Activated CD4-positive, alpha-beta memory T cell treated with anti-CD3 and anti-CD28 coated beads, Interleukin-2, amount 10 ng/mL, durations not matched to agents 7 days and 5 days (primary cell): ENCODE data around the gene CRISPLD2. TPM values are rescaled to one million over a fixed set of nuclear protein-coding genes. Genes with fewer than 3 reads are reported as not detected.

Experiments used
- CTCF ChIA-PET: fragments of 350-600 bp; sonication (Branson Sonifier 250); formaldehyde crosslinking; loops from one replicate; lab custom pipeline; 2021; ENCODE audit warnings: antibody characterized with exemption, inconsistent platforms; lab: Charles Lee
- POLR2A ChIA-PET: fragments of 350-600 bp; sonication (Branson Sonifier 250); formaldehyde crosslinking; loops from one replicate; lab custom pipeline; 2021; ENCODE audit warnings: antibody characterized with exemption; lab: Charles Lee
- DNase-seq: peaks from one replicate; pipeline ENCODE4 v3.0.0-alpha.2; 2020
- H3K27ac Mint-ChIP-seq: one replicate; pipeline ENCODE4 v1.8.0; 2021; ENCODE audit warnings: mild to moderate bottlenecking, mixed read lengths
- H3K27me3 Mint-ChIP-seq: one replicate; pipeline ENCODE4 v1.8.0; 2021; ENCODE audit warnings: mixed read lengths
- H3K36me3 Mint-ChIP-seq: one replicate; pipeline ENCODE4 v1.8.0; 2021; ENCODE audit warnings: low read depth, mixed read lengths
- H3K4me1 Mint-ChIP-seq: one replicate; pipeline ENCODE4 v1.8.0; 2021; ENCODE audit warnings: mixed read lengths
- H3K4me3 Mint-ChIP-seq: one replicate; pipeline ENCODE4 v1.8.0; 2021; ENCODE audit warnings: mild to moderate bottlenecking, mixed read lengths
- H3K9me3 Mint-ChIP-seq: one replicate; pipeline ENCODE4 v1.8.0; 2021; ENCODE audit warnings: mixed read lengths
- total RNA-seq, 2 experiments: library from RNA; stranded (reverse); gene quantifications; one replicate each; pipeline ENCODE4 v1.2.3, GENCODE V29; 2021

The CRISPLD2 gene
- total RNA-seq, 2 experiments from 2014 or later, result 0.18 to 0.23 TPM

DNA sequence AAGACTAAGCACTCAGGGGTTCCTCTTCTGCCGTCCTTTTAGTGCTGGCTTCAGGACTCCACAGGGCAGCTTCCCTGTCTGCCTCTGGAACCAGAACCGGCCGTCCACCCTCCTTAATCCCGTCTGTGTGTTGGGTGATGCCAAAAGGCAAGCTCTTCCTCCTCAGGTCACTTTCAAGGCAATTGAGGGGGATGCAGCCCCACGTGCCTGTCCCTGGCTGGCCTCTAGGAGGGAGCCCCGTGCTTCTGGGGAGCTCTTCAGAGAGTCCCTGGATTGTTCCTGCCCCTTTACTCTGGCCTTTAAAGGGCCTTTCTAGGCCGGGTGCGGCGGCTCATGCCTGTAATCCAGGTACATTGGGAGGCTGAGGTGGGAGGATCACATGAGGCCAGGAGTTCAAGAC is 77.1 kb downstream of the CRISPLD2 start:
- peaks cover 6% of the 10 kb centered on the region for H3K27me3 Mint-ChIP-seq
- CTCF ChIA-PET, result no interaction called here
- H3K9me3 Mint-ChIP-seq, result peaks cover 3% of the 10 kb centered on the region
- POLR2A ChIA-PET, result no interaction called here
- H3K4me1 Mint-ChIP-seq, result peaks cover 9% of the 10 kb centered on the region
- H3K4me3 Mint-ChIP-seq, result no peak overlapping the region
- no peaks in the 10 kb centered on the region for H3K36me3 Mint-ChIP-seq
- DNase-seq, result no peak
- H3K27ac Mint-ChIP-seq, result no peak overlapping the region

DNA sequence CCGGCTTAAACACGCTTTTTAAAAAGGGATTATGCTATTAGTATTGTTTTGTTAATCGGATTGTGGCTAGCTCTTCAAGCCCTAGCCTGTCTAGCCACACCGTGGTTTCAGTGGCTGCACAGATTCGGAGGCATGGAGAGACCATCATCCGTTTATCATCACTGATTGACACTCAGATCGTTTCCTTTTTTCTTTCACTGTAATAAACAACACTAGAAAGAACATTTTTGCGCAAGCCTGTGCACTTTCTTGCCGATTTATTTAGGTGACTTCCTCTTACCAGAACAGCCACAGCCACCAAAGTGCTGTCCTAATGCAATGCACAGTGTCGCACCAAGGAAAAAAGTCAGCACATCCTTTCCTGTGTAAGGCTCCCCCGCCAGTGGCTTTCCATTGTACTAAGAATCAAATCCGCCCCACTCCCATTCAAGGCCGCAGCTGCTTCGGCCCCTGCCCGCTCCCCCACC is 78.2 kb downstream of the CRISPLD2 start:
- ChIA-PET CTCF (no interaction called here), POLR2A (no interaction called here)
- H3K4me1 Mint-ChIP-seq, result peaks cover 9% of the 10 kb centered on the region
- no peak for DNase-seq
- H3K27ac Mint-ChIP-seq, result no peak overlapping the region
- no peaks in the 10 kb centered on the region for H3K36me3 Mint-ChIP-seq
- H3K27me3 Mint-ChIP-seq, result peaks cover 6% of the 10 kb centered on the region
- H3K4me3 Mint-ChIP-seq, result no peak overlapping the region
- H3K9me3 Mint-ChIP-seq, result peaks cover 3% of the 10 kb centered on the region

DNA sequence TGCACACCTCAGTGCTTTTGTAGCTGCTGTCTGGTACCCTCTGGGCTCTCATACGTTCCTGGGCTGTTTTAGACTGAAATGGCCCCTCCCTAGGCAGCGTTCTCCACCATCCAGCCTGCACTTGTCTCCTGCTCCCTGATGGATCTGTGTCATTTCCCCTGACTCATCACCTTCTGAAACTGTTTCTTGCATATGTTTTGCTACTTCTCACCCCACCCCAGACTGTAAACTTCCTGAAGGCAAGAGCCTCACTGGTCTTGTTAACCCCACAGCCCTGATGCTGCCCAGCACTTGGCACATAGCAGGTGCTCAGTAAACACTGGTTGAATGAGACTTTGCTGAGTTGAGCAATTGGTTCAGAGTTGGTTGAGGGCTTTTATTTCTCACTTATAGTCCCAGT is 78.7 kb downstream of the CRISPLD2 start:
- Mint-ChIP-seq H3K4me1 (peaks cover 9% of the 10 kb centered on the region), H3K9me3 (peaks cover 3% of the 10 kb centered on the region), H3K36me3 (no peaks in the 10 kb centered on the region), H3K27me3 (peaks cover 6% of the 10 kb centered on the region), H3K27ac (no peak overlapping the region), H3K4me3 (no peak overlapping the region)
- POLR2A ChIA-PET, result no interaction called here
- CTCF ChIA-PET, result interaction anchor here (0.9 kb wide), 1 partner anchor 160 kb away, joined by 3 read pairs; no protein-coding TSS in a partner anchor
- DNase-seq, result no peak

DNA sequence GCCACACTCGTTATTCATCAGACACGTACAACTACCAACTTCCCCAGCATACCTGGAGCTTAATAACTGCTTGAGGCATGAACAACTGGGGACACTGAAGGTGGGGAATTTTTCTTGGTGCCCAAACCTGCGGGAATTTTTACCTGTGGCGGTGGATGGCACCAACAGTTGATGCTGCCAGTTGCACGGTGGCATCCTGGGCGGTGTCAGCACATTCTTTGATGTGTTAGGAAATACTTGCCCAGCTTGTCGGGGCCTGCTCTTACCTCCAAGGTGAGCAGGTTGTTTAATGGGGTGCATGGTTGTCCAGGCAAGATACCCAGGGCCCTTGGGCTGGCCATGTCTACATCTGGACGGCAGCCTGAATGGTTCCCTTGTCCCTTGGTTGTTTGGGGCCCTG is 79.6 kb downstream of the CRISPLD2 start:
- ChIA-PET POLR2A (no interaction called here), CTCF (interaction anchor here (0.9 kb wide), 1 partner anchor 161 kb away, joined by 3 read pairs; no protein-coding TSS in a partner anchor)
- Mint-ChIP-seq H3K4me1 (peaks cover 9% of the 10 kb centered on the region), H3K9me3 (peaks cover 3% of the 10 kb centered on the region), H3K36me3 (no peaks in the 10 kb centered on the region), H3K27ac (no peak overlapping the region), H3K4me3 (no peak overlapping the region), H3K27me3 (peaks cover 6% of the 10 kb centered on the region)
- no peak for DNase-seq

DNA sequence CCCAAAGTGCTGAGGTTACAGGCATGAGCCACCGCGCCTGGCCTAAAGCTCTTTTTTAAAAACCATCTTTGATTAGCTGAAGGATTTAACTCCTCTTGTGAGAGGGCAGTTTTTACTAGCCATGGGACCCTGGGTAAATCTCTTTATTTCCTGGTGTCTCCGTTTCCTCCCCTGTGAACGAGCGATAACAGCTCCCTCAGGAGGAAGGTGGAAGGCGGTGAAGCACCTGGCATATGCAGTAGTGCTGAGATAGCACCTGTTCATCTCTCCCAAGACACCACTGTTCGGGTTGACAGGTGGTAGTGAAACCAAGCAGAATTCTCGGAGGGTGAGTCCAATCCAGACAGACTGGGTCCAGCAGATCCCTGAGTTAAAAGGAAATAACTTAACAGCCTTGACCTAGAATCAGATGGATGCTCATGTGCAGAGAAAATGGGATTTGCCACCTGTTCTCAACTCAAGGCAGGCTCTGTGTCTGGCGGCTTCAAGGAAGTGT is 86.2 kb downstream of the CRISPLD2 start:
- H3K4me1 Mint-ChIP-seq, result no peaks in the 10 kb centered on the region

DNA sequence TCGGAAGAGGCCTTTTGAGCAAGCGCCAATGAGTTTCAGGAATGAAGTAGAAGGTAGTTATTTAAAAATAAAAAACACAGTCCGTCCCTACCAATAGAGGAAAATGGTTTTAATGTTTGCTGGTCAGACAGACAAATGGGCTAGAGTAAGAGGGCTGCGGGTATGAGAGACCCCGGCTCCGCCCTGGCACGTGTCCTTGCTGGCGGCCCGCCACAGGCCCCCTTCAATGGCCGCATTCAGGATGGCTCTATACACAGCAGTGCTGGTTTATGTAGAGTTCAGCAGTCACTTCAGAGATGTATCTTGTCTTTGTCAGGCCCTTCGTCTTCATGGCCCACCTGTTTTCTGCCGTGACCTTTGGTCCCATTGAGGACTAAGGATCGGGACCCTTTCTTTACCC is 87.3 kb downstream of the CRISPLD2 start:
- POLR2A ChIA-PET, result no interaction called here
- Mint-ChIP-seq H3K36me3 (no peaks in the 10 kb centered on the region), H3K4me3 (no peak overlapping the region), H3K27ac (no peak overlapping the region), H3K9me3 (no peaks in the 10 kb centered on the region), H3K4me1 (no peaks in the 10 kb centered on the region), H3K27me3 (peaks cover 5% of the 10 kb centered on the region)
- no peak for DNase-seq
- CTCF ChIA-PET, result no interaction called here

More for the DNA sequence above, 86.2 kb downstream of the CRISPLD2 start:
- Mint-ChIP-seq H3K36me3 (no peaks in the 10 kb centered on the region), H3K4me3 (no peak overlapping the region), H3K27me3 (no peaks in the 10 kb centered on the region), H3K27ac (no peak overlapping the region), H3K9me3 (no peaks in the 10 kb centered on the region)
- ChIA-PET POLR2A (no interaction called here), CTCF (no interaction called here)
- DNase-seq, result no peak

DNA sequence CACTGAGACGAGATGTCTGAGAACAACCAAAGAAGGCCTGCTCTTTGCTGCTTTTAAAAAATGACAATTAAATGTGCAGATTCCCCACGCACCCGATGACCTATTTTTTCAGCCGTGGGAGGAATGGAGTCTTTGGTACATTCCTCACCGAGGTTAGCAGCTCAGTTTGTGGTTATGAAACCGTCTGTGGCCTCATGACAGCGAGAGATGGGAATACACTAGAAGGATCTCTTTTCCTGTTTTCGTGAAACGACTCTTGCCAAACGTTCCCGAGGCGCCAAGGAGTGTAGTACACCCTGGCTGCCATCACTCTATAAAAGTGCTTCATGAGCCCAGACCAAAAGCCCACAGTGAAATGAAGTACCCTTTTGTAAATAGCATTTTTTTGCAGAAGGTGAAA is 87.8 kb downstream of the CRISPLD2 start:
- peaks cover 5% of the 10 kb centered on the region for H3K27me3 Mint-ChIP-seq
- no peaks in the 10 kb centered on the region for H3K36me3 Mint-ChIP-seq
- no peak for DNase-seq
- no peaks in the 10 kb centered on the region for H3K9me3 Mint-ChIP-seq
- CTCF ChIA-PET, result no interaction called here
- POLR2A ChIA-PET, result no interaction called here
- H3K4me3 Mint-ChIP-seq, result no peak overlapping the region
- H3K4me1 Mint-ChIP-seq, result no peaks in the 10 kb centered on the region
- no peak overlapping the region for H3K27ac Mint-ChIP-seq

DNA sequence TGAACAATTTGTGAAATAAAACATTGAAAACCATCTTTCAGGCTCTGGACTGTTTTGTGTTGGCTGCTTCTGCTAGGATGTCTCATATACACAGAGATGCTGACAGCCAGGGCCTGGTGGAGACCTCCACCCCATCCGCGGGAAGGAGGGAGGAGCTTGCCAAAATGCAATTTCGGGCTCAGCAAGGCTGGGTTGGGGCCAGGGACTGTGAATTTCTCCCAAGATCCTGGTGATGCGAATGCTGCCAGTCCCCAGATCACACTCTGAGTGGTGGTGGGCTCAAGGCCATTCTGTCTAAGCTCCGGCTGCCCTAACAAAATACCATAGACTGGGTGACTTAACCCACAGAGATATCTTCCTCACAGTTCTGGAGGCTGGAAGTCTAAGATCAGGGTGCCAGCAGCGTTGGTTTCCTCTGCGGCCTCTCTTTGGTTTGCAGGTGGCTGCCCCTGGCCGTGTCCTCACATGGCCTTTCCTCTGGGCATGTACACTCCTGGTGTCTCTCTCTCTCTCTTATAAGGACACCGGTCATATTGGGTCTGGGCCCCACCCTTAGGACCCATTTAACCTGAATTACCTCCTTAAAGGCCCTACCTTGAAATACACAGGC is 89.8 kb downstream of the CRISPLD2 start:
- no peak for DNase-seq
- Mint-ChIP-seq H3K4me1 (no peaks in the 10 kb centered on the region), H3K36me3 (no peaks in the 10 kb centered on the region), H3K4me3 (no peak overlapping the region), H3K9me3 (no peaks in the 10 kb centered on the region), H3K27ac (no peak overlapping the region), H3K27me3 (peaks cover 11% of the 10 kb centered on the region)
- POLR2A ChIA-PET, result no interaction called here
- CTCF ChIA-PET, result no interaction called here

DNA sequence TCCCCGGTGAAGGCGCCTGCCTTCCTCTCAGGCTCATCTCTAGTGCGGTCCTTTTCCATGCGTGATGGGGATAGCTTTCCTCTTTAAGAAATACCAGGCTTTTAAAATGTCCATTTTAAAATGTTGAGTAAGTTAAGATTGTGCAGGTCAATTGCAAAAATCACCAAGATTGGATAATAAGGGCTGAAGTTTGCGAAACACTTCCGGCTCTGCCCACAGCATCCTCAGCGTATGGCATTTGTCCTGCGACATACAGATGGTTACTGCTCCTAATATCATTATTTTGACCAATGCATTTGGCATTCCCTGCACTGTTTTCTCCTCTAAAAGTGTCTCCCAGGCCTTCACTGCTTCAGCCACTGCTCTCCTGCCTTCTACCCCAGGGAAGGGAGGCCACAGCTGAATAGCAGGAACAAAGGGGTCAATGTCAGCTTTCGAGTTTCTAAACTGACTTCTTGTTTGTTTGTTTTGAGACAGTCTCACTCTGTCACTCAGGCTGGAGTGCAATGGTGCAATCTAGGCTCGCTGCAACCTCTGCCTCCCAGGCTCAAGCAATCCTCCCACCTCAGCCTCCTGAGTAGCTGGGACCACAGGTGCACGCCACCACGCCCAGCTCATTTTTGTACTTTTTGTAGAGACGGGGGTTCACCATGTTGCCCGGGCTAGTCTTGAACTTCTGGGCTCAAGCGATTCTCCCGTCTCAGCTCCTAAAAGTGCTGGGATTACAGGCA is 91.9 kb downstream of the CRISPLD2 start:
- H3K27me3 Mint-ChIP-seq, result peaks cover 23% of the 10 kb centered on the region
- no peak for DNase-seq
- H3K27ac Mint-ChIP-seq, result no peak overlapping the region
- POLR2A ChIA-PET, result no interaction called here
- CTCF ChIA-PET, result no interaction called here
- no peaks in the 10 kb centered on the region for H3K36me3 Mint-ChIP-seq
- H3K4me1 Mint-ChIP-seq, result no peaks in the 10 kb centered on the region
- H3K9me3 Mint-ChIP-seq, result no peaks in the 10 kb centered on the region
- H3K4me3 Mint-ChIP-seq, result no peak overlapping the region

DNA sequence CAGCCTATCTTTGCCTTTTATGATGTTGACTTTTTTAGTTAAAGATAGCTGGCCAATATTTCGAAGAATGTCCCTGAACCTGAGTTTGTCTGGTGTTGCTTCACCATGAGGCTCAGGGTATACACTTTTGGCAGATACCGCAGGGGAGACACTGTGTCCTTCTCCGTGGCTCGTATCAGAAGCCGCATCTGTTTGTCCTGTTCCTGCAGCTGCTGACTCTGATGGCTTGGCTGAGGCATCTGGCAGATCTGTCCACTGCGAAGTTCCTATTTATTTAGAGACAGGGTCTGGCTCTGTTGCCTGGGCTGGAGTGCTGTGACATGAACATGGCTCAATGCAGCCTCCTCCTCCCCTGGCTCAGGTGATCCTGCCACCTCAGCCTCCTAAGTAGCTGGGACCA is 93.5 kb downstream of the CRISPLD2 start:
- no peaks in the 10 kb centered on the region for H3K36me3 Mint-ChIP-seq
- POLR2A ChIA-PET, result no interaction called here
- no peak for DNase-seq
- CTCF ChIA-PET, result interaction anchor here (1.1 kb wide), 1 partner anchor 39 kb away, joined by 5 read pairs; no protein-coding TSS in a partner anchor
- H3K9me3 Mint-ChIP-seq, result no peaks in the 10 kb centered on the region
- no peak overlapping the region for H3K27ac Mint-ChIP-seq
- H3K27me3 Mint-ChIP-seq, result peaks cover 35% of the 10 kb centered on the region
- no peak overlapping the region for H3K4me3 Mint-ChIP-seq
- no peaks in the 10 kb centered on the region for H3K4me1 Mint-ChIP-seq

DNA sequence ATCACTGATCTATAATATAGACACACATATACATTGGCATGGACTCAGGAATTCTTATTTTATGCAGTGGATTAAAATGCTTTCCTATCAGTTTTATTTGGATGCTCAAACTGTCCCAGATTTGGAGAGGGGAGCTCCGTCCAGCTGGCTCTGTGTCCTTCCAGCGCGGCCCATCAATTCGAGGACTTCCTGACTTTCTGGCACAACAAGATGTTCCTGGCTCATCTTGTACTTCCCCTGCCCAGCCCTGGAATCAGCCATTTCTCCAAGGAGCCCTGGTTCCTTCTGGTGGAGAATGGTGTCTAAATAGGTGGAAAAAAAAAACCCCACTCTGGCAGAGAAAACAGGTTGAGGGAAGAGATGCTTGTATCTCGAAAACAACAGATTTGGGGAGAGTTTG is 94.5 kb downstream of the CRISPLD2 start:
- Mint-ChIP-seq H3K36me3 (no peaks in the 10 kb centered on the region), H3K9me3 (no peaks in the 10 kb centered on the region), H3K27ac (no peak overlapping the region), H3K4me3 (no peak overlapping the region), H3K4me1 (no peaks in the 10 kb centered on the region), H3K27me3 (peaks cover 41% of the 10 kb centered on the region)
- DNase-seq, result no peak
- ChIA-PET CTCF (no interaction called here), POLR2A (no interaction called here)

DNA sequence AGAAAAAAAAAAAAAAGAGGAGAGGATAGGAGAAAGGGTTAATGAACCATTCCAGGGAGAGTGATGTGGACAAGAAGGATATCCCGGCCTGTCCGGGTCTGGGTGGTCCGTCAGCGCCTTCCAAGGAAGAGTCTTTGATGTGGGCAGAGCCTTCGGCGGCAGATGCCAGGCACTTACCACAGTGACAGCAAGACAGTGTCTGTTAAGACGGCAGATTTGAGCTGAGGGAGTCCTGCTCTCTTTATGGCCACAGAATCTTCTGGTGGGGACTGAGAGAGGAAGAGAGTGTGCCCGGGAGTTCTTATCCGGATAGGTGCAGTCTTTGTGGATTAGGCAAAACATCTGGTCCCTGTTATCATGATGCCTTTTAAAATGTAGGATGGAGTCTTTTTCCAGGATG is 96.4 kb downstream of the CRISPLD2 start:
- Mint-ChIP-seq H3K27ac (no peak overlapping the region), H3K27me3 (peaks cover 44% of the 10 kb centered on the region), H3K4me1 (no peaks in the 10 kb centered on the region), H3K36me3 (no peaks in the 10 kb centered on the region), H3K9me3 (no peaks in the 10 kb centered on the region), H3K4me3 (no peak overlapping the region)
- POLR2A ChIA-PET, result interaction anchor here (1.7 kb wide), 1 partner anchor 162 kb away, joined by 4 read pairs; no protein-coding TSS in a partner anchor
- CTCF ChIA-PET, result no interaction called here
- no peak for DNase-seq

DNA sequence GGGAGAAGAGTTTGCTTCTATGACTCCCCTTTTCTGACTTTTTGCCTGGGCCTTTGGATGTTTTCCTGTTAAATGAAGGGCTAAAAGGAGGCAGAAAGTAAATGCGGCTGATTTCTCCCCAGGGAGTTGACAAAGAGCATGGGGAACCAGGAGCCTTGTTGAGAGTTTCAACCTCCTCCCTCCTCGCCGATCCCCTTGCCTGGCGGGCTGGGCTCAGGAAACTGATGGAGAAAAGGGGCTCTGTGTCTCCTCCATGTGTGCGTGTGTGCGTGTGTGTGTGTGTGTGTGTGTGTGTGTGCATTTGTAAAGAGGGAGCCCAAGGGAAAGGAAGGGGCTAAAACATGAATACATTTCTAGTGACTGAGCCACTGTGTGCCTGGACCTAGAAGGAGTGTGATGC is 97.1 kb downstream of the CRISPLD2 start:
- CTCF ChIA-PET, result no interaction called here
- POLR2A ChIA-PET, result interaction anchor here (1.7 kb wide), 1 partner anchor 163 kb away, joined by 4 read pairs; no protein-coding TSS in a partner anchor
- no peaks in the 10 kb centered on the region for H3K4me1 Mint-ChIP-seq

More for the DNA sequence above, 97.1 kb downstream of the CRISPLD2 start:
- Mint-ChIP-seq H3K4me3 (no peak overlapping the region), H3K9me3 (no peaks in the 10 kb centered on the region), H3K36me3 (no peaks in the 10 kb centered on the region), H3K27me3 (peaks cover 39% of the 10 kb centered on the region), H3K27ac (no peak overlapping the region)
- DNase-seq, result no peak
